B cell (primary cell): Measurements from ENCODE around the gene COLQ.

Experiments
- EZH2 ChIP-seq: IDR thresholded peaks from 2 replicates; pipeline ENCODE4 v1.6.1; 2012; ENCODE audit warnings: borderline replicate concordance, low read depth, mild to moderate bottlenecking, moderate library complexity, low read length; ENCODE audit not compliant: insufficient read depth, poor library complexity, severe bottlenecking
- TF ChIP-seq, protein P1 (sequence below): fragments of 200-600 bp; IDR thresholded peaks from one replicate; pipeline ENCODE4 v1.8.0; 2022; ENCODE audit warnings: antibody characterized with exemption, mild to moderate bottlenecking

DNA sequence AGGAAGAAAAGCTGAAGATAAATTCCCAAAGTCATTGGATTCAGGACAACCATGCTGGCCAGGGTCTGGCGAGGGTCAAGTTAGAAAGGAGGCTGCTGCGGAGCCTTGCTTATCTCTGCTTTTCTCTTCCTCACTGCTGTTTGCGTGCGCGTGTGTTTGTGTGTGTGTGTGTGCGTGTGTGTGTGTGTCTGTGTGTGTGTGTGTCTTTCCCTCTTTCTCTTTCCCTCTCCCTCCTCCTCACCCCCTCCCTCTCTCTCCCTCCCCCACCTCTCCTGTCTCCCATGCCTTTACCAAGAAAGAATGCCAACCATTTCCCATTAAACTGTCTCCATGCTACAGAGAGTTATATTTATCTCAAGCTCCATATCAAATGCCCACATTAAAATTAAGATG lies at the start of gene COLQ:
- no peak for TF ChIP-seq EZH2
- TF ChIP-seq, protein P1, sequence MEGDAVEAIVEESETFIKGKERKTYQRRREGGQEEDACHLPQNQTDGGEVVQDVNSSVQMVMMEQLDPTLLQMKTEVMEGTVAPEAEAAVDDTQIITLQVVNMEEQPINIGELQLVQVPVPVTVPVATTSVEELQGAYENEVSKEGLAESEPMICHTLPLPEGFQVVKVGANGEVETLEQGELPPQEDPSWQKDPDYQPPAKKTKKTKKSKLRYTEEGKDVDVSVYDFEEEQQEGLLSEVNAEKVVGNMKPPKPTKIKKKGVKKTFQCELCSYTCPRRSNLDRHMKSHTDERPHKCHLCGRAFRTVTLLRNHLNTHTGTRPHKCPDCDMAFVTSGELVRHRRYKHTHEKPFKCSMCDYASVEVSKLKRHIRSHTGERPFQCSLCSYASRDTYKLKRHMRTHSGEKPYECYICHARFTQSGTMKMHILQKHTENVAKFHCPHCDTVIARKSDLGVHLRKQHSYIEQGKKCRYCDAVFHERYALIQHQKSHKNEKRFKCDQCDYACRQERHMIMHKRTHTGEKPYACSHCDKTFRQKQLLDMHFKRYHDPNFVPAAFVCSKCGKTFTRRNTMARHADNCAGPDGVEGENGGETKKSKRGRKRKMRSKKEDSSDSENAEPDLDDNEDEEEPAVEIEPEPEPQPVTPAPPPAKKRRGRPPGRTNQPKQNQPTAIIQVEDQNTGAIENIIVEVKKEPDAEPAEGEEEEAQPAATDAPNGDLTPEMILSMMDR = no peak
